Cardiac fibroblast (primary cell): ENCODE measurements around the gene ABCC3.
"Not testable (repeated sequence)": the region's sequence is repeated elsewhere in the genome, so short reads cannot be mapped to it uniquely, and the experiment has no call there.

ENCODE experiments used
- DNase-seq, 2 donors: peaks; one replicate each; pipeline versions ENCODE4 v3.0.0 to v3.0.0-alpha.2; 2010; ENCODE audit warnings: low read depth in 2 of 2
- H3K4me3 ChIP-seq, 2 donors: replicated peaks in 1 of 2; 1 replicate in 1 of 2; 2 replicates in 1 of 2; pipeline ENCODE4 v1.5.1; 2011; ENCODE audit warnings: low read depth in 2 of 2, low read length in 2 of 2, mild to moderate bottlenecking in 2 of 2, moderate library complexity in 1 of 2
- TF ChIP-seq, protein P1 (sequence below): IDR thresholded peaks from one replicate; pipeline ENCODE4 v1.5.1; 2011; ENCODE audit warnings: low read depth, mild to moderate bottlenecking, low read length, inconsistent platforms

The ABCC3 gene

DNA sequence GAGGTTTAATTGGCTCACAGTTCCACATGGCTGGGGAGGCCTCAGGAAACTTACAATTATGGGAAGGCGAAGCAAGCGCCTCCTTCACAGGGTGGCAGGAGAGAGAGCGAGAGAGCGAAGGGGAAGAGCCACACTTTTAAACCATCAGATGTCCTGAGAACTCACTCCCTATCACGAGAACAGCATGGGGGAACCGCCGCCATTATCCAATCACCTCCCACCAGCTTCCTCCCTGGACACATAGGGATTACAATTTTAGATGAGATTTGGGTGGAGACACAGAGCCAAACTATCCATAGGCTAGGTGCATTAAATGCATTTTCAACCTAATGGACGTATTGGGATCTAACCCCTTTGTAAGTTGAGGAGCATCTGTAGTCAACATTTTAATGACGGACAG is 78.0 kb downstream of the ABCC3 start:
- DNase-seq: no peak
- TF ChIP-seq, protein P1, sequence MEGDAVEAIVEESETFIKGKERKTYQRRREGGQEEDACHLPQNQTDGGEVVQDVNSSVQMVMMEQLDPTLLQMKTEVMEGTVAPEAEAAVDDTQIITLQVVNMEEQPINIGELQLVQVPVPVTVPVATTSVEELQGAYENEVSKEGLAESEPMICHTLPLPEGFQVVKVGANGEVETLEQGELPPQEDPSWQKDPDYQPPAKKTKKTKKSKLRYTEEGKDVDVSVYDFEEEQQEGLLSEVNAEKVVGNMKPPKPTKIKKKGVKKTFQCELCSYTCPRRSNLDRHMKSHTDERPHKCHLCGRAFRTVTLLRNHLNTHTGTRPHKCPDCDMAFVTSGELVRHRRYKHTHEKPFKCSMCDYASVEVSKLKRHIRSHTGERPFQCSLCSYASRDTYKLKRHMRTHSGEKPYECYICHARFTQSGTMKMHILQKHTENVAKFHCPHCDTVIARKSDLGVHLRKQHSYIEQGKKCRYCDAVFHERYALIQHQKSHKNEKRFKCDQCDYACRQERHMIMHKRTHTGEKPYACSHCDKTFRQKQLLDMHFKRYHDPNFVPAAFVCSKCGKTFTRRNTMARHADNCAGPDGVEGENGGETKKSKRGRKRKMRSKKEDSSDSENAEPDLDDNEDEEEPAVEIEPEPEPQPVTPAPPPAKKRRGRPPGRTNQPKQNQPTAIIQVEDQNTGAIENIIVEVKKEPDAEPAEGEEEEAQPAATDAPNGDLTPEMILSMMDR: no peak
- no peak overlapping the region for H3K4me3 ChIP-seq

GRCh38 chr17:50715471-50715870 is 80.8 kb downstream of the ABCC3 start:
- DNase-seq: no peak
- TF ChIP-seq, protein P1: no peak
- H3K4me3 ChIP-seq: no peak overlapping the region

DNA sequence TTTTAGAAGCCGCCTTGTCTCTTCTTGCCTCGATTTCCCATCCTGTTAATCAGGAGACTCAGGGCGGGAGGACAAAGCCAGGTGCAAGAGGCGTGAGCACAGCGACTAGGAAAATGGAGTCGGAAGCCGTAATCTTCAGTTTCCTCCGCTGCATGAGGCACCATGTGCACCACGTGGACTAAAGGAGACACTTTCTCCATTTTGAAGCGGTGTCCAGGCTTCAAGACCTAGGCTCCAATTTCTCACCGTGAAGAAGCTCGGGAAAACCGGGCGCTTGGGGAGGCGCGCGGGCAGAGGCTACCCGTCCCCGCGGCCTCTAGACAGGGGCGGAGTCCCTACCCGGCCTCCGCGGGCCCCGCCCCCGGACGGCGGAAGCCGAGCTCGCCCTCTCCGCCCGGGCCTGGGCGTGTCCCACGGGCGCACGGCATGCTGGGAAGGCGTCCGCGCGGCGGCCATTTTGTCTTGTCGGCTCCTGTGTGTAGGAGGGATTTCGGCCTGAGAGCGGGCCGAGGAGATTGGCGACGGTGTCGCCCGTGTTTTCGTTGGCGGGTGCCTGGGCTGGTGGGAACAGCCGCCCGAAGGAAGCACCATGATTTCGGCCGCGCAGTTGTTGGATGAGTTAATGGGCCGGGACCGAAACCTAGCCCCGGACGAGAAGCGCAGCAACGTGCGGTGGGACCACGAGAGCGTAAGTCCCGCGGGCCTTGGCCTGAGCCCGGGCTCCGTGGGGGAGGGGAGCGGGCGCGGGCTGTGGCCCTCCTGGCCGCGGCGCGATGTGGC is 84.7 kb downstream of the ABCC3 start, which contains the start of gene LUC7L3:
TSS of gene LUC7L3 (plus strand) at position 460 of the 780 bp plus-strand sequence. CDS start at position 590, 130 bp downstream.
- TF ChIP-seq, protein P1: no peak
- peak; percentile 95 to 96 for DNase-seq
- H3K4me3 ChIP-seq: peak within 1 kb of the TSS; percentile 75 to 83

- peak overlapping the region; percentile 75 to 83 for H3K4me3 ChIP-seq
- TF ChIP-seq, protein P1: no peak
- DNase-seq: no peak
These were observed 85.5 kb downstream of the ABCC3 start for GRCh38 chr17:50719924-50720794.

DNA sequence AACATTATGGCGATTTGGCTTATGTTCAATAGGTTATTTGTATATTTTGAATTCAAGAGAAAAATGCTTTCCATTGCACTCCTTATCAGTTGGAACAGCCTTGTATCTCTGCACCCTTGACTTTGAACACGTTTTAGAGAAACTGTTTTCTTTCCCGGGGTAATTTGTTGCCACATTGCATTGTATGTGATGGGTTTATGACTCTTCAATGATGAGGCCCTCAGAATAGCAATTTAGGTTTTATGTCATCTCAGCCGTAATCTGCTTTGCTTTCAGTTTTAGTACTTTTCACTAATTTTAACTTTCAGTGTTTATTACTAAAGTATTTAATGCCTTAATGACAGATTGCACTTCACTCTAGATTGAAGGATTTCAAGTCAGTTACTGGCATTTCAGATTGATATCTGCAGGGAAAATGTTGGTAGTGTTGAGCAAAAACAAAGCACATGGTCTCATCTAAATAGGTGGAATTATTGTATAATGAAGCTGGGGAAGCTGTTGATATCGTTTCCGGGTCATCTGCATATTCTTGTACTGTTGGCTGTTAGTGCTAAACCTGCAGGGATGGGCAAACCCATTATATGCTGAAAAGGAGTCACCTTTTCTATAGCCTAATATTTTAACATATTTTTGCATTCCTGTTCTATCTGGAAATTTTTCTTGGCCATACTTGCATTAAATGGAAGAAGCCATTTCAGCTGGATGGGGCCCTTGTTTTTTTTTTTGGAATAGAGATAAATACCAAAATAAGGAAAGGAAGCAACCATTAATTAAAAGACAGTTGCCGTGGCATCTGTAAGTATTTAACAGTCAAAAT is 86.7 kb downstream of the ABCC3 start:
- TF ChIP-seq, protein P1: no peak
- peak in 1 of 2 donors; percentile 24 for DNase-seq
- H3K4me3 ChIP-seq: peak overlapping the region; percentile 75 to 83

GRCh38 chr17:50722746-50723145 is 88.1 kb downstream of the ABCC3 start:
- H3K4me3 ChIP-seq: no peak overlapping the region
- no peak for DNase-seq
- TF ChIP-seq, protein P1: no peak

DNA sequence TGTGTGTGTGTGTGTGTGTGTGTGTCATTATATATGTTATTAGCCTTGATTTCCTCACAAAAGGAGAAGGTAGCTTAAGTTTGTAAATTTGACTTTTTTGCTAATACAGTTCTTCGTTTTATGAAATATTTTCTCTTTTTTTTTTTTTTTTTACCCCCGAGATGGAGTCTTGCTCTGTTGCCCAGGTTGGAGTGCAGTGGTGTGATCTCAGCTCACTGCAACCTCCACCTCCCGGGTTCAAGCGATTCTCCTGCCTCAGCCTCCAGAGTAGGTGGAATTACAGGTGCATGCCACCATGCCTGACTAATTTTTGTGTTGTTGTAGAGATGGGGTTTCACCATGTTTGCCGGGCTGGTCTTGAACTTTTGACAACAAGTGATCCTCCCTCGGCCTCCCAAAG is 89.9 kb downstream of the ABCC3 start:
- not testable (repeated sequence) for H3K4me3 ChIP-seq, DNase-seq
